CD14-positive monocyte (primary cell): ENCODE measurements around the gene SPATA17. TPM values are rescaled to one million over a fixed set of nuclear protein-coding genes. Genes with fewer than 3 reads are reported as not detected.

Source experiments
- DNase-seq, 3 donors: peaks; one replicate each; pipeline ENCODE4 v3.0.0-alpha.2; 2011 to 2022
- H2AFZ ChIP-seq: 2 replicates; pipeline ENCODE4 v1.6.0; 2012; ENCODE audit warnings: mild to moderate bottlenecking, low read depth, low read length, inconsistent platforms; ENCODE audit not compliant: insufficient read depth, poor library complexity, severe bottlenecking
- H3K27ac ChIP-seq, 2 donors: 1 replicate in 1 of 2; 2 replicates in 1 of 2; pipeline ENCODE4 v1.5.1; 2012 to 2013; ENCODE audit warnings: low read length in 2 of 2, control low read depth in 1 of 2, inconsistent platforms in 1 of 2, low read depth in 1 of 2, mild to moderate bottlenecking in 1 of 2
- H3K27me3 ChIP-seq, 2 donors: one replicate each; pipeline versions ENCODE4 v1.6.0 to v1.6.1; 2011 to 2013; ENCODE audit warnings: low read length in 2 of 2; ENCODE audit not compliant: control insufficient read depth in 2 of 2, insufficient read depth in 2 of 2
- H3K36me3 ChIP-seq, 2 donors: replicated peaks in 1 of 2; 1 replicate in 1 of 2; 2 replicates in 1 of 2; pipeline versions ENCODE4 v1.5.1 to v1.6.1; 2012 to 2013; ENCODE audit warnings: low read length in 2 of 2, control low read depth in 1 of 2, inconsistent platforms in 1 of 2, mild to moderate bottlenecking in 1 of 2; ENCODE audit not compliant: insufficient read depth in 2 of 2, control insufficient read depth in 1 of 2
- H3K4me1 ChIP-seq, 2 donors: 1 replicate in 1 of 2; 2 replicates in 1 of 2; pipeline versions ENCODE4 v1.5.1 to v1.6.1; 2012 to 2013; ENCODE audit warnings: low read length in 2 of 2, control low read depth in 1 of 2, inconsistent platforms in 1 of 2, mild to moderate bottlenecking in 1 of 2, moderate library complexity in 1 of 2; ENCODE audit not compliant: insufficient read depth in 2 of 2, control insufficient read depth in 1 of 2
- H3K4me2 ChIP-seq: replicated peaks from 2 replicates; pipeline ENCODE3; 2012; ENCODE audit warnings: low read length, moderate library complexity, mild to moderate bottlenecking; ENCODE audit not compliant: poor library complexity, severe bottlenecking; ENCODE audit errors: extremely low read depth
- H3K4me3 ChIP-seq, 3 experiments: fragments of 200-600 bp in 1 of 3; sonication (generic) in 1 of 3; replicated peaks in 1 of 3; 1 replicate in 2 of 3; 2 replicates in 1 of 3; pipeline ENCODE4 v1.5.1; 2011 to 2013; ENCODE audit warnings: low read length in 3 of 3, mild to moderate bottlenecking in 3 of 3, control low read depth in 2 of 3, low read depth in 2 of 3, inconsistent platforms in 1 of 3, moderate library complexity in 1 of 3
- H3K79me2 ChIP-seq: 2 replicates; pipeline ENCODE4 v1.6.0; 2012; ENCODE audit warnings: mild to moderate bottlenecking, control low read depth, inconsistent platforms, low read length, moderate library complexity; ENCODE audit not compliant: insufficient read depth
- H3K9ac ChIP-seq: 2 replicates; pipeline ENCODE4 v1.6.0; 2017; ENCODE audit warnings: low read length, mild to moderate bottlenecking; ENCODE audit not compliant: insufficient read depth, poor library complexity, severe bottlenecking
- H3K9me3 ChIP-seq, 2 donors: replicated peaks in 1 of 2; 1 replicate in 1 of 2; 2 replicates in 1 of 2; pipeline versions ENCODE4 v1.5.1 to v1.6.1; 2012 to 2013; ENCODE audit warnings: low read length in 2 of 2, control low read depth in 1 of 2; ENCODE audit not compliant: control insufficient read depth in 1 of 2, insufficient read depth in 1 of 2
- H4K20me1 ChIP-seq: 2 replicates; pipeline ENCODE4 v1.6.0; 2012; ENCODE audit warnings: mild to moderate bottlenecking, low read length, control low read depth, moderate library complexity; ENCODE audit not compliant: insufficient read depth
- H3K27ac Mint-ChIP-seq, 7 donors: one replicate each; pipeline ENCODE4 v1.8.0; 2020; ENCODE audit warnings: mild to moderate bottlenecking in 7 of 7, mixed read lengths in 7 of 7, moderate library complexity in 6 of 7, inconsistent platforms in 2 of 7
- H3K27me3 Mint-ChIP-seq, 3 donors: one replicate each; pipeline ENCODE4 v1.8.0; 2021 to 2022; ENCODE audit warnings: low read depth in 3 of 3, mild to moderate bottlenecking in 3 of 3, mixed read lengths in 3 of 3, moderate library complexity in 3 of 3, inconsistent platforms in 1 of 3
- H3K36me3 Mint-ChIP-seq, 2 donors: one replicate each; pipeline ENCODE4 v1.8.0; 2020; ENCODE audit warnings: mixed read lengths in 2 of 2, inconsistent platforms in 1 of 2, mild to moderate bottlenecking in 1 of 2
- H3K4me1 Mint-ChIP-seq: one replicate; pipeline ENCODE4 v1.8.0; 2020; ENCODE audit warnings: mild to moderate bottlenecking, mixed read lengths
- H3K4me3 Mint-ChIP-seq, 2 donors: one replicate each; pipeline ENCODE4 v1.8.0; 2020; ENCODE audit warnings: mild to moderate bottlenecking in 2 of 2, mixed read lengths in 2 of 2, moderate library complexity in 1 of 2
- H3K9me3 Mint-ChIP-seq, 7 donors: one replicate each; pipeline ENCODE4 v1.8.0; 2020 to 2022; ENCODE audit warnings: mixed read lengths in 7 of 7, mild to moderate bottlenecking in 6 of 7, moderate library complexity in 6 of 7, inconsistent platforms in 2 of 7
- WGBS: methylation state at CpG from one replicate; pipeline ENCODE4 v1.1.5; 2013; ENCODE audit warnings: missing lambda C conversion rate; ENCODE audit not compliant: insufficient coverage; 5-methylcytosine and 5-hydroxymethylcytosine counted together
- intact Hi-C, 2 donors: fragments of 100-400 bp; cut with micrococcal nuclease; formaldehyde crosslinking; loops; one replicate each; pipeline versions ENCODE4 v1.15.0 to v1.15.1; 2023
- polyA plus RNA-seq, 3 donors: library from polyadenylated mRNA; depleted of rRNA in 1 of 3; unstranded in 2 of 3; stranded (reverse) in 1 of 3; fragments of 300-500 nt in 2 of 3; fragments of >200 nt in 1 of 3; fragmentation: Illumina TruSeq in 2 of 3; gene quantifications; 1 replicate in 2 of 3; 2 replicates in 1 of 3; pipeline ENCODE4 v1.2.3, GENCODE V29; 2012 to 2021
- TF ChIP-seq, protein P1 (sequence below): fragments of 200-600 bp; IDR thresholded peaks from one replicate; pipeline ENCODE4 v1.8.0; 2022; ENCODE audit warnings: antibody characterized with exemption, mild to moderate bottlenecking

Gene SPATA17
- polyA plus RNA-seq, 3 donors: 0.28 TPM; not detected in 2

DNA sequence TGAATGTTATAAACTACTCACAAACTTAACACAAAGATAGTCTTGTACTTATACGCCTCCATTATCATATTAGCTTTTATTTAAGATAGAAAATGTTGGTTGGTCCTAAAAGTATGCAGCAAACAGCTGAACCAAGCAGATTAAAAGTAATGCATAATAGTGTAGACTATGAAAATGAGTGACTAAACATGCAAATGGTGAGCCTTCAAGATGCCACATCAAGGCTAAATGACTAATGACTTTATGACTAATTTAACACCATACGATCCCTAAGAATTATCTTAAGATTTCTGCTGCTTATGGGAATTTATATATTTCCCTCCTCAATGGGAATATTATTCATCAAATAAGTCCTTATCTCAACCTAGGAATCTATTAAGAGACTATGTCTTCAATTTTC, 4.8 kb upstream of the SPATA17 start:
- Mint-ChIP-seq H3K4me3 (no peak overlapping the region), H3K9me3 (peaks cover 0 to 2% (median 0%) of the 10 kb centered on the region in 7 donors), H3K36me3 (peaks cover 3% of the 10 kb centered on the region in 2 donors), H3K27me3 (no peaks in the 10 kb centered on the region), H3K4me1 (peaks cover 23% of the 10 kb centered on the region), H3K27ac (no peak overlapping the region)
- H3K4me1 ChIP-seq: peaks cover 10 to 14% of the 10 kb centered on the region in 2 donors
- whole genome bisulfite sequencing: no CpG with 5 or more reads among the region's 2 CpGs
- no peak overlapping the region for H3K27ac ChIP-seq
- no peak overlapping the region for H3K4me3 ChIP-seq
- no peaks in the 10 kb centered on the region for H3K27me3 ChIP-seq
- H3K4me2 ChIP-seq: no peak overlapping the region
- intact Hi-C loops: no loop called here
- no peak for DNase-seq
- H3K9me3 ChIP-seq: no peaks in the 10 kb centered on the region
- H4K20me1 ChIP-seq: peaks cover 13% of the 10 kb centered on the region
- H3K9ac ChIP-seq: no peak overlapping the region
- TF ChIP-seq, protein P1, sequence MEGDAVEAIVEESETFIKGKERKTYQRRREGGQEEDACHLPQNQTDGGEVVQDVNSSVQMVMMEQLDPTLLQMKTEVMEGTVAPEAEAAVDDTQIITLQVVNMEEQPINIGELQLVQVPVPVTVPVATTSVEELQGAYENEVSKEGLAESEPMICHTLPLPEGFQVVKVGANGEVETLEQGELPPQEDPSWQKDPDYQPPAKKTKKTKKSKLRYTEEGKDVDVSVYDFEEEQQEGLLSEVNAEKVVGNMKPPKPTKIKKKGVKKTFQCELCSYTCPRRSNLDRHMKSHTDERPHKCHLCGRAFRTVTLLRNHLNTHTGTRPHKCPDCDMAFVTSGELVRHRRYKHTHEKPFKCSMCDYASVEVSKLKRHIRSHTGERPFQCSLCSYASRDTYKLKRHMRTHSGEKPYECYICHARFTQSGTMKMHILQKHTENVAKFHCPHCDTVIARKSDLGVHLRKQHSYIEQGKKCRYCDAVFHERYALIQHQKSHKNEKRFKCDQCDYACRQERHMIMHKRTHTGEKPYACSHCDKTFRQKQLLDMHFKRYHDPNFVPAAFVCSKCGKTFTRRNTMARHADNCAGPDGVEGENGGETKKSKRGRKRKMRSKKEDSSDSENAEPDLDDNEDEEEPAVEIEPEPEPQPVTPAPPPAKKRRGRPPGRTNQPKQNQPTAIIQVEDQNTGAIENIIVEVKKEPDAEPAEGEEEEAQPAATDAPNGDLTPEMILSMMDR: no peak
- peaks cover 43% of the 10 kb centered on the region for H3K79me2 ChIP-seq
- no peak overlapping the region for H2AFZ ChIP-seq
- H3K36me3 ChIP-seq: no peaks in the 10 kb centered on the region

DNA sequence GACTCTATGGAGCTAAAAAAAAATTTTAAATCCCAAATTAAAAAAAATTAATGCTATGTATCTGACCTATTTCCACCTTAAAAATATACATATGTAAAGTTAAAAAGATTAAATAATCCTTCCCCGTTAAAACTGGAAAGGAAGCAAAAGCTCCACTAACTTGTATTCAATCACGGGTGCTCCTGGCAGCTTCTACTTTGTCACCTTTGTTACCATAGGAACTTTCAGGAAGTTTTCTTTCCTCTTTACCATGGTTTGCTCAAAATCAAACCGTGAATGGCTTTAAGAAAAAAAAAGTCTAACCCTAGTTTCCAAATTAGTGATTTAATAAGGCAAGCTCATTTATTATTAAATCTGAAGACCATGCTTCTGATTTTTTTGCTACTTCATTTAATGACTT, 3.7 kb upstream of the SPATA17 start:
- Histone ChIP-seq H3K9me3 (no peaks in the 10 kb centered on the region), H3K27ac (no peak overlapping the region), H3K4me3 (no peak overlapping the region), H4K20me1 (peaks cover 7% of the 10 kb centered on the region), H3K4me2 (no peak overlapping the region), H3K36me3 (no peaks in the 10 kb centered on the region), H3K4me1 (peaks cover 11 to 16% of the 10 kb centered on the region in 2 donors), H3K9ac (no peak overlapping the region), H2AFZ (no peak overlapping the region), H3K79me2 (peaks cover 43% of the 10 kb centered on the region), H3K27me3 (no peaks in the 10 kb centered on the region)
- H3K4me1 Mint-ChIP-seq: peaks cover 27% of the 10 kb centered on the region
- H3K9me3 Mint-ChIP-seq: peaks cover 0 to 2% (median 0%) of the 10 kb centered on the region in 7 donors
- H3K4me3 Mint-ChIP-seq: no peak overlapping the region
- WGBS: no CpG with 5 or more reads among the region's 3 CpGs
- H3K36me3 Mint-ChIP-seq: peaks cover 3% of the 10 kb centered on the region in 2 donors
- no peak overlapping the region for H3K27ac Mint-ChIP-seq
- TF ChIP-seq, protein P1: no peak
- H3K27me3 Mint-ChIP-seq: no peaks in the 10 kb centered on the region
- no peak for DNase-seq
- intact Hi-C loops: no loop called here
